Urinary bladder (tissue), 4 donors: Measurements from ENCODE around the gene URB2. TPM values are rescaled to one million over a fixed set of nuclear protein-coding genes. Genes with fewer than 3 reads are reported as not detected.
A peak's percentile ranks its signal among the peaks of the same experiment; 100 is the strongest.

Experiments used
- DNase-seq: peaks from one replicate; pipeline ENCODE4 v3.0.0-alpha.2; 2015; ENCODE audit errors: extremely low spot score
- H3K27ac ChIP-seq: one replicate; pipeline ENCODE4 v1.5.1; 2013; ENCODE audit warnings: low read depth, mild to moderate bottlenecking, moderate library complexity
- H3K36me3 ChIP-seq: one replicate; pipeline ENCODE4 v1.6.1; 2013; ENCODE audit warnings: mild to moderate bottlenecking, moderate library complexity; ENCODE audit not compliant: insufficient read depth
- H3K4me1 ChIP-seq: one replicate; pipeline ENCODE4 v1.6.1; 2013; ENCODE audit warnings: mild to moderate bottlenecking, moderate library complexity; ENCODE audit not compliant: insufficient read depth
- H3K4me3 ChIP-seq: one replicate; pipeline ENCODE4 v1.5.1; 2013; ENCODE audit warnings: low read depth, low read length
- WGBS: extraction: QIAGEN DNeasy Blood & Tissue Kit; methylation state at CpG from one replicate; pipeline ENCODE4 v1.1.7; 2013; 5-methylcytosine and 5-hydroxymethylcytosine counted together
- polyA plus RNA-seq: library from polyadenylated mRNA; stranded (reverse); fragments of 200-250 nt; gene quantifications from one replicate; pipeline ENCODE4 v1.2.3, GENCODE V29; 2013
- total RNA-seq: library from RNA; depleted of rRNA; stranded (reverse); fragments of >200 nt; gene quantifications from one replicate; pipeline ENCODE4 v1.2.3, GENCODE V29; 2014
- donor health status: healthy with polysubstance abuse.
- donor health status: healthy.

The URB2 gene
- total and polyA plus RNA-seq, 2 donors = 4.0 to 8.0 TPM

DNA sequence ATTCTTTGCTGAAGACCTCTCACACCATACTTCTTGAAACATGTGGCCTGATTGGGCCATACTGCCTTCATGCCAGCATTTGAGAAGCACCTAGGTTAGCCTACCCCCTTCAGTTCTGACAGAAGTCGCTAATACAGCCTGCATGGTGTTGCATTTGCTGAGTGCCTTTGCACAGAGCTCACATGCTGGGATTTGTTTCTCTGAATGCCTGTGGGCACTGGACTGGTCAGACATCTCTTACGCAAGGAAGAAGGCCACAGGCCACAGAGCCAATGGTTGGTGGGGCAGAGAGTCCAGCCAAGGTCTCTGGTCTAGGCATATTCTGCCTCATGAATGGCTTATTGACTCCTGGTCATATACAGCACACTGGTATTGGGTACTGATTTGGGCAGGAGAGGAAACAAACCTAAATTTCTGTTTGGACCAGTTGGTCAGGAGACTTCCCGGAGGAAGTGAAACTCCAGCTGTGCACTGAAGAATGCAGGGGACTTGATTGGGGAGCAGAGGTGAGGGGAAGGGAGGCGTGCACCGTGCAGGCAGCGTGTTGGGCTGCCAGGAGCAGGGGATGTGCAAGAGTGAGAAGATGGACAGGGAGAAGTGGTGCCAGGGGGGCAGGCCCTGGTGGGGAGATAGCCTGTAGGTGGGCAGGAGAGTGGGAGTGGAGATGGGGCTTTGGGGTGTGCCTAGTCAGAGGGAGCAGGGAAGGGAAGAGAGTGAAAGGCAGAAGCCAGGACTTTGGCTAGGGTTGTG, 18.1 kb downstream of the URB2 start:
- Histone ChIP-seq H3K4me3 (no peak overlapping the region), H3K4me1 (no peaks in the 10 kb centered on the region), H3K27ac (no peak overlapping the region), H3K36me3 (peaks cover 3% of the 10 kb centered on the region)
- 90% methylated on average over 6 of the region's 6 CpGs for WGBS
- no peak for DNase-seq

GRCh38 chr1:229645324-229645993, 19.4 kb downstream of the URB2 start:
- 91% methylated on average over 15 of the region's 15 CpGs for WGBS
- DNase-seq = no peak
- no peak overlapping the region for H3K4me3 ChIP-seq
- H3K4me1 ChIP-seq = no peaks in the 10 kb centered on the region
- H3K36me3 ChIP-seq = peaks cover 3% of the 10 kb centered on the region
- H3K27ac ChIP-seq = no peak overlapping the region

- Histone ChIP-seq H3K4me3 (no peak overlapping the region), H3K4me1 (no peaks in the 10 kb centered on the region), H3K36me3 (peaks cover 5% of the 10 kb centered on the region), H3K27ac (no peak overlapping the region)
- no peak for DNase-seq
- 94% methylated on average over 4 of the region's 4 CpGs for WGBS
Measured at GRCh38 chr1:229648406-229648805, 22.4 kb downstream of the URB2 start.

DNA sequence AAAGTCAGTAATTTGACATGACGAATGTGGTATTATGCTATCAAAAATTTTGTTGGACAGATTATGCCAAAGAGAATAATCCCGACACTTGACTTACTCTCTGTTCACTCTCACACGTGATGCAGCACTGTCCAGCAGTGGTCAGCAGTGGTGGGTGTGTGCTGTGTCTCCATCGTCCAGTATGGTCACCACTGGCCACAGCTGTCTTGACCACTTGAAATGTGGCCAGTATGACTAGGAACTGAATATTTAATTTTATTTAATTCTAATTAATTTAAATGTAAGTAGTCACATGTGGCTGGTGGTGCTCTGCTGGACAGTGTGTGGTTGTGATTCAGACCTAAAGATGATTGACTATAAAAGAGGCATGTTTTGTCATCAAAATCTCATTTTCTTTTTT, 24.0 kb downstream of the URB2 start:
- peaks cover 5% of the 10 kb centered on the region for H3K36me3 ChIP-seq
- no peaks in the 10 kb centered on the region for H3K4me1 ChIP-seq
- no peak overlapping the region for H3K27ac ChIP-seq
- WGBS = 93% methylated on average over 4 of the region's 4 CpGs
- H3K4me3 ChIP-seq = no peak overlapping the region
- no peak for DNase-seq

GRCh38 chr1:229651546-229651945, 25.5 kb downstream of the URB2 start:
- Histone ChIP-seq H3K4me3 (no peak overlapping the region), H3K36me3 (peaks cover 5% of the 10 kb centered on the region), H3K4me1 (no peaks in the 10 kb centered on the region), H3K27ac (no peak overlapping the region)
- WGBS = 95% methylated on average over 3 of the region's 3 CpGs
- DNase-seq = no peak

GRCh38 chr1:229653420-229653819, 27.4 kb downstream of the URB2 start:
- Histone ChIP-seq H3K4me3 (no peak overlapping the region), H3K27ac (no peak overlapping the region), H3K36me3 (peaks cover 2% of the 10 kb centered on the region), H3K4me1 (no peaks in the 10 kb centered on the region)
- WGBS = 65% methylated on average over 1 of the region's 1 CpG
- no peak for DNase-seq

DNA sequence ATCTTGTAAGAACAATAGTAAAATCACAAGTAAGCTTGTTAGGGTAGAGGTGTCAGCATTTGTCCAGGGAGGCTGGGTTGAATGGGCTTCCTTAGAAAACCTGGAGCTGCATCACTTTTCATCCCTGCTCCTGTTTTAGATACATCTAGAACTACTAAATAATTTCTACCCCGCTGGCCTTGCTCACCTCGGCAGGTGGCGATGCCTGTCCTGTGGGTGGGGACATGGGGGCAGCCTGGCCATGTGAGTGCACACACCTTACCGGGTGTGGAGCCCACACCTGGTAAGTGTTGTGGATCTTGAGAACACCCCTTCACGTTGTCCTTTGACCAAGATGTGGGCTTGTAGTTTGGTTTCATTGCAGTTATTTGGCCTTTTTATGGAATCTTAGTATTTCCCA, 29.7 kb downstream of the URB2 start:
- Histone ChIP-seq H3K4me3 (no peak overlapping the region), H3K27ac (no peak overlapping the region), H3K36me3 (peaks cover 2% of the 10 kb centered on the region), H3K4me1 (no peaks in the 10 kb centered on the region)
- WGBS = 93% methylated on average over 5 of the region's 5 CpGs
- DNase-seq = no peak

DNA sequence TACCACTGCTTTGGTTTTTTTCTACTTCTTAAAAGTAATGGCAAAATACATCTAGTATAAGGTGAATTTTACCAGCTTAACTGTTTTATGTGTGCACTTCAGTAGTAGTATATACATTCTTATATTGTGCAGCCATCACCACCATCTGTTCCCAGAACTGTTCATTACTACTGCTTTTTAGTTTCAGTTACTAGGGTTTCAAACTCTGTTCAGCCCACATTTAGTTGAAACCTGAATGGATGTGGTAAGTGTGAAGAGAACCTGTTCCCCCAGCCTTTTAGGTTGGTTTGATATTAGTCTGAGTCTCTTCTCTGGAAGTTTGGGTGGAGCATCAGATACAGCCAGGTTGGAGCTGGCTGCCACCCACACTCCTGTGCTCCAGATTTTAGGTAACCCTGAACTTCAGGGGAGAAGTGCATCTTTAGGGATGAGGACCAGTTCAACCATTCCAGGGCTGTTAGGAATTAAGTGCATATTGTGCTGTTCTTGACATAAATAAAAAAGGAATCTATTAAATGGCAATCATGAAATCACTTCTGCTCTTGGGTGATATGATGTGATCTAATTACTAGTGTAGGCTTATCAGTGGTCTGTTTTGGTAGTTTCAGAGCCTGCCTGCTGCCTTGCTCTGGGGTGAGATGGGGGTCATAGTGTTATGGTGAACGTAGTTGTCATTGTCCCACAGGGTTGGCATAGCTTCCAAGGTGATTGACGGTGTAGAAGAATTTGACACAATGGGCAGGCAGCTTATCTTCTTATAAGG, 32.1 kb downstream of the URB2 start:
- Histone ChIP-seq H3K36me3 (no peaks in the 10 kb centered on the region), H3K4me3 (no peak overlapping the region), H3K4me1 (no peaks in the 10 kb centered on the region), H3K27ac (no peak overlapping the region)
- DNase-seq = no peak
- WGBS = 91% methylated on average over 2 of the region's 2 CpGs

DNA sequence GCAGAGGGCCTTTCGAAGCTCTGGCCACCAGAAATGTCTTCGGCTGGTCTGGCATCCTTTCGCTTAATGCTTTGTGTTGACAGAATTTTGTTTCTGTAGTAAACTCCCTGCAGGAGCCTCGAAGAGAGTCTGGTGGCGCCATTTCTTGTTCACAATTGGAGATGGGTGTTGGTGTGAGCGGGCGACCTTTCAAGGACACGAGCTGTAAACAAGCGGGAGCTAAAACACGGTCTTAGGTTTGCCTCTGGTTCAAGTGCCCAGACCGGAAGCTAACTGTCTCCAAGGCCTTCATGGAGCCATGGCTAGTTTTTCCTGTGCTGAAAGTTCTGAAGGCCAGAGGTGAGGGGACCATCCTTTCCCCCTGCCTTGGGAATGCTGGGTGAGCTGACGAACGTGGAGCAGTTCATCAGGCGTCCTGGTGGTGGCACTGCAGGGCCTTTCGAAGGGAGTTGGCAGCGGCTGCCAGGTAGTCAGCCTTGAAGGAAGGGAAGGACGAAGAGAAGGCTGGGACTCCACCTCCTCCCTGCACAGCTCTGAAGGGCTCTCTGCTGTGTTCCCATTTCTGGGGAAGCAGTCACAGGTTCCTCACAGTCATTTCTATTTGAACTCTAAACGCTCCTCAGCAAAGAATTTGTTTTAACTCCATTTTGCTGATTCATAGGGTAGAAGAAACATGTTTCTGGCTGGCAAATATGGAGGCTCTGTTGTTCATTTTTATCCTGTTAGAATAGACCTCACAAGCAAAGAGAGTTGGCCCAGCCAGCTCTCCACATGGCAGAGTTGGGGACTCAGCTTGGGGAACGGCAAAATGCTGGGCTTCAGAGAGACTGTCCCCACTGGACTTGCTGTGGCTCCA, 35.2 kb downstream of the URB2 start:
- 57% methylated on average over 19 of the region's 19 CpGs for WGBS
- Histone ChIP-seq H3K4me1 (peaks cover 3% of the 10 kb centered on the region), H3K36me3 (no peaks in the 10 kb centered on the region), H3K4me3 (no peak overlapping the region), H3K27ac (no peak overlapping the region)
- DNase-seq = peak; percentile 57

GRCh38 chr1:229661897-229662296, 35.9 kb downstream of the URB2 start:
- Histone ChIP-seq H3K36me3 (no peaks in the 10 kb centered on the region), H3K27ac (no peak overlapping the region), H3K4me3 (no peak overlapping the region), H3K4me1 (peaks cover 3% of the 10 kb centered on the region)
- no peak for DNase-seq
- 94% methylated on average over 8 of the region's 8 CpGs for whole genome bisulfite sequencing

- H3K4me3 ChIP-seq = no peak overlapping the region
- H3K4me1 ChIP-seq = peaks cover 3% of the 10 kb centered on the region
- no peak overlapping the region for H3K27ac ChIP-seq
- no peak for DNase-seq
- 34% methylated on average over 9 of the region's 9 CpGs for WGBS
- H3K36me3 ChIP-seq = no peaks in the 10 kb centered on the region
Measured at GRCh38 chr1:229664133-229664689, 38.2 kb downstream of the URB2 start.

DNA sequence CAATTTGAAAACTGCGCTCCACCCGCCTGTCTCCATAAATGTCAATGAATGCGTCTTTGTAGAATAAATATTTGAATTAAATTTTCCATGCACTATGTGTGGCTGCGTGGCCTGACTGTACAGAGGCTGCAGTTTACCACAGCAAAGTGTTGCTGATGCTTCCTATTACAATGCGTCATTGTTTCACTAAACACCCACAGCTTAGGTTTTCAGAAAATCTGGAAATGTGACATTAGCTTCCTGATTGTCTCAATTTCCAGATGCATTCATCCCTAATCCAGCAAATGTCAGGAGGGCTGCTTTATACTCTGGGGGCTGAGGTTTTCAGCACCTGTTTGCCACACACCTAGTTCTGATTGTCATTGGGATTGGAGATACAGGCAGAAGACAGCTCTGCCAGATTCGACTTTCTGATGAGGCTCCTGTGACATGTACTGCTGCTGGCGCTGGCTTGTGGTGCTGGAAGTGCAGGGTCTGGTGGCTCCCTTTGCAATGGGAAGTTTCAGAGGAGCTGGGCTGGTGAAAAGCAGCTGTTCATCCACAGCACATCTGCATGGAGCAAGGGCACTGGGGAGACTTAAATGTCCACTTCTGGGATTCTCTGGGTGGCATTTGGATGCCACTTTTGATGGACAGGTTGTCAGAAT, 40.0 kb downstream of the URB2 start:
- 82% methylated on average over 7 of the region's 7 CpGs for WGBS
- no peak overlapping the region for H3K4me3 ChIP-seq
- no peak for DNase-seq
- H3K4me1 ChIP-seq = peaks cover 3% of the 10 kb centered on the region
- H3K36me3 ChIP-seq = no peaks in the 10 kb centered on the region
- H3K27ac ChIP-seq = no peak overlapping the region
